Astrocyte of the cerebellum (primary cell): ENCODE measurements around the gene RAB32.

ENCODE experiments used
- DNase-seq: peaks from one replicate; pipeline ENCODE4 v3.0.0-alpha.2; 2011; ENCODE audit warnings: low read depth
- H3K4me3 ChIP-seq: 2 replicates; pipeline ENCODE4 v1.5.1; 2011; ENCODE audit warnings: mild to moderate bottlenecking, low read depth, low read length, moderate library complexity
- CTCF ChIP-seq: IDR thresholded peaks from 2 replicates; pipeline ENCODE4 v1.5.1; 2012; ENCODE audit warnings: low read length, low read depth, moderate library complexity, mild to moderate bottlenecking; ENCODE audit errors: missing control alignments
- in situ Hi-C: cut with HindIII; loops from 2 replicates; pipeline ENCODE4 v1.10.0; 2017; ENCODE audit warnings: low sequenced_read_pairs

Gene RAB32

DNA sequence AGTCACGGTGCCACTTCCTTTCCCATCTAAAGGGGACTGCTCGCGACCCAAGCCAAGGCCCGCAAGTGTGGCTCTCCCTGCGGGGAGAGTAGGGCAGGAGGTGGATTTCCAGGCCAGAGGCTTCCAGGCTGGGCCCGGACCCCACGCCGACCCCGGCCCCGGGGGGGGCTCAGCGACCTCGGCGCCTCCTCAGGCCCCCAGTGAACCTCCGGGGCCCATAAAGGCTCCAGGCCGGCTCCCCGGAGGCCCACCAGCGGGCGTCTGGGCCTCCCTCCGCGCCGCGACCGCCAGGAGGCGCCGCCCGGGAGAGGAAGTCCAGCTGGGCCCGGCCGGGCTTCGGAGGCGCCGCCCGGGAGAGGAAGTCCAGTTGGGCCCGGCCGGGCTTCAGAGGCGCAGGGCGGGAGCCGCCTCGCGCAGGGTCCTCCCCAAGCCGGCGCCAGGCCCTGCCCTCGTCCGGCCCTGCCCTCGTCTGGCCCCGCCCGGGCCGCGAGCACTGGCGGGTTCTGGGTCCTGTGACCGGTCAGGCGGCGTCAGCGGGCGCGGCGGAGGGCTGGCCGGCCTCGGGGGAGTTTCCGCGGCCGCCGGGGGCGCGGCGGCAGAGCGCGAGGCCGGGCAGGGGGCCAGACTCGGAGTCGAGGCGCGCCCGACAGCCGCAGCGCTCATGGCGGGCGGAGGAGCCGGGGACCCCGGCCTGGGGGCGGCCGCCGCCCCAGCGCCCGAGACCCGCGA lies at the start of gene RAB32:
Gene RAB32 (plus strand): TSS at position 623 of the 729 bp plus-strand sequence. CDS start 39 bp downstream, at position 662.
- peak; percentile 52 for TF ChIP-seq CTCF
- peak; percentile 83 for DNase-seq
- H3K4me3 ChIP-seq, result peak within 1 kb of the TSS; percentile 82
- in situ Hi-C loops, result no loop called here

GRCh38 chr6:146498309-146498708 lies 45.3 kb upstream of the RAB32 start:
- in situ Hi-C loops, result no loop called here
- no peak overlapping the region for H3K4me3 ChIP-seq
- no peak for TF ChIP-seq CTCF
- DNase-seq, result no peak

GRCh38 chr6:146503096-146503495 lies 40.5 kb upstream of the RAB32 start:
- no peak for DNase-seq
- in situ Hi-C loops, result no loop called here
- no peak for TF ChIP-seq CTCF
- H3K4me3 ChIP-seq, result no peak overlapping the region

GRCh38 chr6:146515212-146515611 lies 28.4 kb upstream of the RAB32 start:
- in situ Hi-C loops, result no loop called here
- no peak for DNase-seq
- no peak overlapping the region for H3K4me3 ChIP-seq
- no peak for TF ChIP-seq CTCF

DNA sequence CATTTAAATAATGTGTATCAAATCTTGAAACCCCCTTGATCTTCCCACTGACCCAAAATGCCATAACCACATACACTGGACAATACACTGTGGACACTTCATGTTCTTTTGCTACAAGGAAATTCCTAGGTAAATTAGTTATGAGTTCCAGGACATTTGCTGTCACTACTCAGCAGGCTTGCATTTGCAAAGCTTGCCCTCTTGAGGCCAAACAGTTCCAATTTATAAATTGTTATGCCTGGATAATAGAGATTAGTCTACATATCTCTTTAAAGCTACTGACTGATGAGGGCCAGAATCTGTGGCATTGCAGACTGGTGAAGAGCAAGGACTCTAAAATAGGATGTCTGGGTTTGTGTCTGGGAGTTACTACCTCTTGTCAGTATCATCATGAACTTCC lies 17.4 kb upstream of the RAB32 start:
- no peak overlapping the region for H3K4me3 ChIP-seq
- no peak for DNase-seq
- in situ Hi-C loops, result no loop called here
- TF ChIP-seq CTCF, result peak; percentile 50

DNA sequence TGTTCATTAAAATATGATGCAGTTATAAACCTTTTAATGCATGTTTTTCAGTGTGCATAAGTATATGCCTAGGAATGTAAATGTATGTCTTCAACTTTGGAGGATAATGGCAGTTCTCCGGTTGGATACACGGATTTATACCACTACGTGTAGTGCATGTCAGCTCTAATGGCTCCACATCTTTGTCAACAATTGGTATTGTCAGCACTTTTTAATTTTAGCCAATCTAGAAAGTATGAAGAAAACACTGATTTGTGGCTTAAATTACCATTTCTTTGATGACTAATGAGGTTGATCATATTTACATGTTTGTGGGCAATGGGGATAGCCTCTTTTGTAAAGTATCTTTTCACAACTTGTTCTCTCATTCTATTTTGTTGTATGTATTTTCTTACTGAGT lies 10.9 kb upstream of the RAB32 start:
- DNase-seq, result no peak
- in situ Hi-C loops, result no loop called here
- no peak overlapping the region for H3K4me3 ChIP-seq
- TF ChIP-seq CTCF, result no peak
